ENCODE data around the gene GPR157. TPM values are rescaled to one million over a fixed set of nuclear protein-coding genes. Genes with fewer than 3 reads are reported as not detected.

The GPR157 gene
- 3.8 and 4.3 TPM in 2 replicates for total RNA-seq

GRCh38 chr1:9128520-9129265 is at the start of gene GPR157:
Gene GPR157, minus strand, starts transcription at chr1:9129102. Its CDS starts 75 bp downstream, at chr1:9129027.

GRCh38 chr1:9069326-9070100 is 59.4 kb downstream of the GPR157 start, which contains the start of gene SLC2A5:
Gene SLC2A5, minus strand, starts transcription at chr1:9069635. Its CDS starts 99 bp downstream, at chr1:9069536.

Other genes with a start within 250 kb of the GPR157 start
- not detected in 2 replicates for gene CA6, start 183.2 kb downstream of the GPR157 start, total RNA-seq
- not detected in 2 replicates for gene SLC2A7, start 102.7 kb downstream of the GPR157 start, total RNA-seq
- 3.7 and 25.9 TPM in 2 replicates for gene SLC2A5, start 59.5 kb downstream of the GPR157 start, total RNA-seq
- 31.3 and 45.3 TPM in 2 replicates for gene H6PD, start 105.7 kb upstream of the GPR157 start, total RNA-seq
- gene SPSB1, start 163.8 kb upstream of the GPR157 start, total RNA-seq = 21.6 and 33.2 TPM in 2 replicates